H1 (cell line): Measurements from ENCODE around the gene PID1. TPM values are rescaled to one million over a fixed set of nuclear protein-coding genes. Genes with fewer than 3 reads are reported as not detected.

Experiments
- CTCF ChIA-PET: fragments of 300-600 bp; sonication (Branson Sonifier 250); formaldehyde crosslinking; loops from one replicate; lab custom pipeline; 2021; ENCODE audit not compliant: partially characterized antibody; lab: Charles Lee
- POLR2A ChIA-PET: fragments of 300-600 bp; sonication (Branson Sonifier 250); formaldehyde crosslinking; loops from one replicate; lab custom pipeline; 2021; ENCODE audit warnings: inconsistent platforms; ENCODE audit not compliant: partially characterized antibody; lab: Charles Lee
- DNase-seq, 2 experiments: peaks; one replicate each; pipeline versions ENCODE4 v3.0.0 to v3.0.0-alpha.2; 2010 to 2022; ENCODE audit warnings: low spot score in 2 of 2, low read depth in 1 of 2, mixed read lengths in 1 of 2
- FAIRE-seq: peaks from 2 replicates; lab custom pipeline; 2011; peaks lifted over from hg19 to GRCh38; lab: Jason Lieb, UNC
- H2AFZ ChIP-seq: 2 replicates; pipeline ENCODE4 v1.8.1; 2012; ENCODE audit warnings: low read length, inconsistent platforms
- H2AK5ac ChIP-seq: 2 replicates; pipeline ENCODE4 v1.6.1; 2013; ENCODE audit warnings: low read depth, low read length
- H2BK120ac ChIP-seq: replicated peaks from 2 replicates; pipeline ENCODE3; 2013; ENCODE audit warnings: low read depth, low read length, inconsistent platforms
- H2BK12ac ChIP-seq: 2 replicates; pipeline ENCODE4 v1.6.1; 2013; ENCODE audit warnings: low read depth, low read length
- H2BK15ac ChIP-seq: 2 replicates; pipeline ENCODE4 v1.6.1; 2013; ENCODE audit warnings: low read length
- H2BK20ac ChIP-seq: 2 replicates; pipeline ENCODE4 v1.6.1; 2013; ENCODE audit warnings: low read length
- H2BK5ac ChIP-seq: 2 replicates; pipeline ENCODE4 v1.6.1; 2013; ENCODE audit warnings: low read depth, low read length
- H3K14ac ChIP-seq: 2 replicates; pipeline ENCODE4 v1.6.1; 2013; ENCODE audit warnings: inconsistent platforms; ENCODE audit not compliant: insufficient read length
- H3K18ac ChIP-seq: 2 replicates; pipeline ENCODE4 v1.6.1; 2013; ENCODE audit warnings: low read length; ENCODE audit errors: extremely low read depth
- H3K23ac ChIP-seq: 2 replicates; pipeline ENCODE4 v1.6.1; 2013; ENCODE audit warnings: inconsistent platforms; ENCODE audit not compliant: insufficient read length
- H3K23me2 ChIP-seq: 2 replicates; pipeline ENCODE4 v1.6.1; 2013; ENCODE audit warnings: low read depth, low read length
- H3K27ac ChIP-seq: 2 replicates; pipeline ENCODE4 v1.6.1; 2011; ENCODE audit warnings: low read depth, low read length, inconsistent platforms
- H3K27me3 ChIP-seq, 4 experiments: replicated peaks in 1 of 4; 1 replicate in 1 of 4; 2 replicates in 3 of 4; pipeline versions ENCODE4 v1.6.1 to v1.8.1; 2011 to 2013; ENCODE audit warnings: low read length in 3 of 4, mild to moderate bottlenecking in 3 of 4, inconsistent platforms in 2 of 4, mixed read lengths in 2 of 4, moderate library complexity in 1 of 4; ENCODE audit not compliant: control insufficient read depth in 3 of 4, insufficient read depth in 3 of 4; ENCODE audit errors: extremely low read depth in 1 of 4
- H3K36me3 ChIP-seq, 4 experiments: 2 replicates each; pipeline versions ENCODE4 v1.6.1 to v1.8.1; 2011 to 2013; ENCODE audit warnings: mild to moderate bottlenecking in 4 of 4, low read length in 3 of 4, moderate library complexity in 2 of 4, control low read depth in 1 of 4, inconsistent platforms in 1 of 4; ENCODE audit not compliant: insufficient read depth in 4 of 4, control insufficient read depth in 2 of 4
- H3K4ac ChIP-seq: replicated peaks from 2 replicates; pipeline ENCODE3; 2013; ENCODE audit warnings: low read length, low read depth, mixed read lengths, inconsistent platforms; ENCODE audit not compliant: insufficient read length
- H3K4me1 ChIP-seq, 4 experiments: replicated peaks in 1 of 4; 1 replicate in 1 of 4; 2 replicates in 3 of 4; pipeline versions ENCODE4 v1.6.1 to v1.8.1; 2011 to 2013; ENCODE audit warnings: low read length in 3 of 4, inconsistent platforms in 2 of 4, mixed read lengths in 1 of 4; ENCODE audit not compliant: insufficient read depth in 4 of 4, control insufficient read depth in 3 of 4
- H3K4me2 ChIP-seq, 2 experiments: 2 replicates each; pipeline versions ENCODE4 v1.6.1 to v1.8.1; 2011 to 2013; ENCODE audit warnings: low read depth in 2 of 2, low read length in 2 of 2, control low read depth in 1 of 2, inconsistent platforms in 1 of 2, mild to moderate bottlenecking in 1 of 2; ENCODE audit not compliant: insufficient read depth in 1 of 2
- H3K4me3 ChIP-seq, 4 experiments: fragments of 200-600, 300-600 bp in 1 of 4; sonication (generic), shearing (Covaris generic), sonication (Bioruptor Twin) in 1 of 4; 2 replicates each; pipeline versions ENCODE4 v1.5.1 to v1.8.1; 2011 to 2016; ENCODE audit warnings: low read length in 4 of 4, low read depth in 3 of 4, control low read depth in 2 of 4, inconsistent platforms in 2 of 4, mild to moderate bottlenecking in 2 of 4, mixed read lengths in 1 of 4, moderate library complexity in 1 of 4; ENCODE audit not compliant: insufficient read depth in 2 of 4; ENCODE audit errors: extremely low read depth in 1 of 4
- H3K56ac ChIP-seq: replicated peaks from 2 replicates; pipeline ENCODE3; 2013; ENCODE audit warnings: low read depth, mild to moderate bottlenecking, mixed read lengths, low read length, inconsistent platforms; ENCODE audit not compliant: insufficient read length
- H3K79me1 ChIP-seq: 2 replicates; pipeline ENCODE4 v1.6.1; 2013; ENCODE audit warnings: low read depth, low read length, control low read depth
- H3K79me2 ChIP-seq, 2 experiments: 2 replicates each; pipeline versions ENCODE4 v1.6.1 to v1.8.1; 2012 to 2013; ENCODE audit warnings: low read length in 2 of 2, mild to moderate bottlenecking in 2 of 2, inconsistent platforms in 1 of 2; ENCODE audit not compliant: insufficient read depth in 2 of 2, control insufficient read depth in 1 of 2
- H3K9ac ChIP-seq, 4 experiments: replicated peaks in 1 of 4; 1 replicate in 1 of 4; 2 replicates in 3 of 4; pipeline versions ENCODE4 v1.6.1 to v1.8.1; 2011 to 2013; ENCODE audit warnings: low read depth in 3 of 4, low read length in 3 of 4, control low read depth in 2 of 4, mild to moderate bottlenecking in 2 of 4, moderate library complexity in 2 of 4, inconsistent platforms in 1 of 4; ENCODE audit errors: extremely low read depth in 1 of 4
- H3K9me3 ChIP-seq, 2 experiments: 2 replicates each; pipeline versions ENCODE4 v1.6.1 to v1.8.1; 2012 to 2013; ENCODE audit warnings: mild to moderate bottlenecking in 2 of 2, moderate library complexity in 2 of 2, control low read depth in 1 of 2, inconsistent platforms in 1 of 2, low read depth in 1 of 2, low read length in 1 of 2, mixed read lengths in 1 of 2; ENCODE audit not compliant: insufficient read depth in 2 of 2
- H4K20me1 ChIP-seq, 2 experiments: replicated peaks in 1 of 2; 2 replicates each; pipeline versions ENCODE3 to v1.8.1; 2011 to 2013; ENCODE audit warnings: inconsistent platforms in 2 of 2, low read length in 2 of 2, mild to moderate bottlenecking in 1 of 2; ENCODE audit not compliant: insufficient read depth in 2 of 2, control insufficient read depth in 1 of 2
- H4K5ac ChIP-seq: 2 replicates; pipeline ENCODE4 v1.6.1; 2013; ENCODE audit warnings: low read length, low read depth, mixed read lengths, inconsistent platforms; ENCODE audit not compliant: insufficient read length
- H4K8ac ChIP-seq: 2 replicates; pipeline ENCODE4 v1.8.0; 2013; ENCODE audit warnings: mild to moderate bottlenecking, moderate library complexity, low read length, inconsistent platforms; ENCODE audit not compliant: insufficient read depth; ENCODE audit errors: extremely low read depth
- H4K91ac ChIP-seq: replicated peaks from 2 replicates; pipeline ENCODE3; 2013; ENCODE audit warnings: low read length, mixed read lengths, inconsistent platforms; ENCODE audit not compliant: insufficient read length
- ATF2 ChIP-seq: IDR thresholded peaks from 2 replicates; pipeline ENCODE4 v1.6.1; 2012; ENCODE audit warnings: low read length, inconsistent platforms
- CBX8 ChIP-seq: fragments of 300-800, 300-1000 bp; sonication (generic); IDR thresholded peaks from 2 replicates; pipeline ENCODE4 v1.7.1; 2016; ENCODE audit warnings: low read depth, low read length, borderline replicate concordance
- CHD1 ChIP-seq: IDR thresholded peaks from 2 replicates; pipeline ENCODE4 v1.6.1; 2012; ENCODE audit warnings: low read depth, low read length, improper control_type of control experiment
- CTCF ChIP-seq, 3 experiments: IDR thresholded peaks; 1 replicate in 2 of 3; 2 replicates in 1 of 3; pipeline versions ENCODE4 v1.5.1 to v1.6.1; 2011; ENCODE audit warnings: low read length in 3 of 3, mild to moderate bottlenecking in 3 of 3, inconsistent platforms in 2 of 3, low read depth in 1 of 3, moderate library complexity in 1 of 3; ENCODE audit not compliant: insufficient read depth in 1 of 3; ENCODE audit errors: control extremely low read depth in 1 of 3
- GABPA ChIP-seq: IDR thresholded peaks from 2 replicates; pipeline ENCODE4 v1.6.1; 2011; ENCODE audit warnings: mild to moderate bottlenecking, low read length, moderate library complexity, borderline replicate concordance; ENCODE audit not compliant: insufficient read depth
- HDAC2 ChIP-seq, 2 experiments: fragments of 300-600 bp in 1 of 2; sonication (generic) in 1 of 2; IDR thresholded peaks; 2 replicates each; pipeline ENCODE4 v1.6.1; 2011 to 2012; ENCODE audit warnings: low read depth in 2 of 2, low read length in 2 of 2, mild to moderate bottlenecking in 2 of 2, moderate library complexity in 2 of 2, borderline replicate concordance in 1 of 2, inconsistent platforms in 1 of 2
- HDAC6 ChIP-seq: IDR thresholded peaks from one replicate; pipeline ENCODE4 v1.7.1; 2012; ENCODE audit warnings: low read depth, mild to moderate bottlenecking, inconsistent platforms, low read length, moderate library complexity
- TBP ChIP-seq: IDR thresholded peaks from 2 replicates; pipeline ENCODE4 v1.6.1; 2011; ENCODE audit warnings: low read depth, low read length, improper control_type of control experiment
- WGBS, 2 experiments: shearing (Covaris generic) in 1 of 2; methylation state at CpG; one replicate each; pipeline versions ENCODE4 v1.1.6 to v1.1.7; 2013 to 2015; ENCODE audit warnings: low lambda C conversion rate in 2 of 2, mixed read lengths in 2 of 2, inconsistent platforms in 1 of 2, low coverage in 1 of 2, missing lambda C conversion rate in 1 of 2; ENCODE audit not compliant: insufficient replicate concordance in 2 of 2, insufficient coverage in 1 of 2, insufficient read length in 1 of 2; ENCODE audit errors: extremely low coverage in 1 of 2, missing lambda C conversion rate in 1 of 2; 5-methylcytosine and 5-hydroxymethylcytosine counted together
- polyA plus RNA-seq, 7 experiments: library from polyadenylated mRNA; depleted of rRNA in 3 of 7; stranded (reverse) in 5 of 7; unstranded in 2 of 7; fragments of >200 nt in 5 of 7; fragments of 200-250 nt in 2 of 7; gene quantifications; 1 replicate in 5 of 7; 2 replicates in 1 of 7; 4 replicates in 1 of 7; pipeline versions ENCODE4 v1.2.1 to v1.2.3, GENCODE V29; 2011 to 2013; ENCODE audit warnings: missing spikeins in 2 of 7, mixed read lengths in 2 of 7
- total RNA-seq: library from RNA; stranded (reverse); fragmentation: NEBNext Ultra II Directional; extraction: Animal tissue kit (Norgen Biotek cat#: 25700); gene quantifications from 2 replicates; pipeline ENCODE4 v1.2.1, GENCODE V29; 2021

PID1 gene
- total and polyA plus RNA-seq, 2 of the 8 experiments (the other 6 are each of a cell fraction or from before 2014, with no cell fraction given), result 1.5 to 3.3 TPM

GRCh38 chr2:229174794-229175496 is 96.1 kb downstream of the PID1 start:
- Histone ChIP-seq H2BK20ac (no peak overlapping the region), H2BK12ac (no peak overlapping the region)

More at GRCh38 chr2:229174794-229175496, 96.1 kb downstream of the PID1 start:
- Histone ChIP-seq H2AFZ (no peak overlapping the region), H3K23me2 (no peaks in the 10 kb centered on the region), H3K79me2 (no peaks in the 10 kb centered on the region), H3K9me3 (no peaks in the 10 kb centered on the region), H2BK15ac (no peak overlapping the region), H3K27me3 (no peaks in the 10 kb centered on the region), H3K27ac (no peak overlapping the region), H4K5ac (no peak overlapping the region), H3K14ac (no peak overlapping the region), H3K23ac (no peak overlapping the region), H2BK120ac (no peak overlapping the region), H3K4me3 (no peak overlapping the region), H3K4ac (no peak overlapping the region), H2BK5ac (no peak overlapping the region), H3K4me1 (no peaks in the 10 kb centered on the region), H2AK5ac (no peak overlapping the region), H3K18ac (no peak overlapping the region), H4K91ac (no peak overlapping the region), H3K79me1 (no peaks in the 10 kb centered on the region), H4K8ac (no peak overlapping the region), H4K20me1 (no peaks in the 10 kb centered on the region), H3K56ac (no peak overlapping the region), H3K9ac (no peak overlapping the region), H3K36me3 (no peaks in the 10 kb centered on the region), H3K4me2 (no peak overlapping the region)
- DNase-seq, result no peak
- WGBS, 2 experiments, result 91% methylated on average over 4 of the region's 4 CpGs; no CpG with 5 or more reads in 1 of the 2 experiments
- POLR2A ChIA-PET, result no interaction called here
- CTCF ChIA-PET, result interaction anchor here (0.6 to 2.2 kb wide), 4 partner anchors 27 to 1230 kb away, joined by 3 to 5 read pairs (median 4); no protein-coding TSS in a partner anchor
- FAIRE-seq, result no peak
- TF ChIP-seq TBP (no peak), CHD1 (no peak), HDAC2 (IDR thresholded peaks at IDR 0.05; ENCODE audit: borderline replicate concordance in 1 of 2, low read depth in 2 of 2, low read length in 2 of 2) (no peak), ATF2 (no peak), CTCF (IDR thresholded peaks at IDR 0.05; ENCODE audit: control extremely low read depth in 1 of 3, insufficient read depth in 1 of 3, low read depth in 1 of 3, low read length in 3 of 3) (no peak), HDAC6 (no peak), CBX8 (no peak), GABPA (no peak)
